HG03103 (cell line): Measurements from ENCODE around the gene PLPPR3.

Experiments used
- ATAC-seq: cut with Tn5 transposase; IDR thresholded peaks from one replicate; pipeline ENCODE4 v1.9.1; 2021; ENCODE audit warnings: low read depth; ENCODE audit not compliant: unreplicated experiment

PLPPR3 gene

GRCh38 chr19:798415-799075 is 23.2 kb downstream of the PLPPR3 start:
- ATAC-seq, result no peak

GRCh38 chr19:797528-798414 is 24.0 kb downstream of the PLPPR3 start:
- ATAC-seq, result peak; percentile 32

GRCh38 chr19:796692-797527 is 24.8 kb downstream of the PLPPR3 start, which contains the start of gene PTBP1:
Gene PTBP1, plus strand, starts transcription at chr19:797452. Its CDS starts 46 bp downstream, at chr19:797498.
- ATAC-seq, result peak; percentile 71

GRCh38 chr19:795691-796581 is 25.8 kb downstream of the PLPPR3 start:
- no peak for ATAC-seq

GRCh38 chr19:795073-795611 is 26.6 kb downstream of the PLPPR3 start:
- ATAC-seq, result no peak

- ATAC-seq, result no peak
Observed at GRCh38 chr19:793806-794205, 27.9 kb downstream of the PLPPR3 start.

- ATAC-seq, result no peak
Observed at GRCh38 chr19:792306-792885, 29.4 kb downstream of the PLPPR3 start.

GRCh38 chr19:791567-792305 is 30.0 kb downstream of the PLPPR3 start:
- no peak for ATAC-seq

GRCh38 chr19:791007-791566 is 30.7 kb downstream of the PLPPR3 start:
- ATAC-seq, result no peak

- no peak for ATAC-seq
Observed at GRCh38 chr19:789701-790060, 32.1 kb downstream of the PLPPR3 start.

GRCh38 chr19:788983-789700 is 32.6 kb downstream of the PLPPR3 start:
- ATAC-seq, result no peak

GRCh38 chr19:788686-788982 is 33.1 kb downstream of the PLPPR3 start:
- no peak for ATAC-seq

GRCh38 chr19:787536-787935 is 34.2 kb downstream of the PLPPR3 start:
- ATAC-seq, result no peak

GRCh38 chr19:784541-784940 is 37.2 kb downstream of the PLPPR3 start:
- no peak for ATAC-seq

GRCh38 chr19:782878-783668 is 38.7 kb downstream of the PLPPR3 start:
- ATAC-seq, result no peak

- ATAC-seq, result no peak
Observed at GRCh38 chr19:782185-782877, 39.4 kb downstream of the PLPPR3 start.

GRCh38 chr19:781800-782184 is 40.0 kb downstream of the PLPPR3 start:
- no peak for ATAC-seq
